ENCODE measurements around the gene IKZF4. TPM values are rescaled to one million over a fixed set of nuclear protein-coding genes. Genes with fewer than 3 reads are reported as not detected.

IKZF4 gene
- total and polyA plus RNA-seq, 2 donors (not counting 1 experiment from before 2014, with no cell fraction given) = 2.3 to 7.6 TPM

- peak; percentile 91 for ATAC-seq (ENCODE audit: low read depth)
- DNase-seq = peak; percentile 69
- peak overlapping the region; percentile 4 to 64 for H3K27ac ChIP-seq (ENCODE audit: low read length in 2 of 2)
- H3K4me1 ChIP-seq (ENCODE audit: control insufficient read depth in 2 of 2, insufficient read depth in 2 of 2, low read length in 2 of 2) = peaks cover 5 to 11% of the 10 kb centered on the region in 2 donors
- peak overlapping the region; percentile 80 for H3K27ac Mint-ChIP-seq
- H3K9ac ChIP-seq (ENCODE audit: low read length) = peak overlapping the region; percentile 73
- intact Hi-C loops (cut with micrococcal nuclease) = loop anchor here (1.0 to 2.0 kb wide), 4 partner anchors 33 to 179 kb away; partner anchors contain the start of genes DNAJC14, PA2G4 and RPS26
- H3K36me3 ChIP-seq (replicated peaks in 1 of 2; ENCODE audit: control extremely low read depth in 1 of 2, control insufficient read depth in 1 of 2, extremely low read depth in 1 of 2, insufficient read depth in 2 of 2, low read length in 1 of 2) = no peaks in the 10 kb centered on the region
- H2AFZ ChIP-seq (ENCODE audit: insufficient read depth, low read depth, low read length, poor library complexity, severe bottlenecking) = peak overlapping the region; percentile 99
- no peaks in the 10 kb centered on the region for H3K27me3 Mint-ChIP-seq
- WGBS (ENCODE audit: insufficient coverage) = 2% methylated on average over 24 of the region's 44 CpGs
- peak overlapping the region; percentile 91 for H3K4me3 Mint-ChIP-seq
- H3K27me3 ChIP-seq (replicated peaks in 1 of 4; ENCODE audit: control extremely low read depth in 1 of 4, control insufficient read depth in 3 of 4, insufficient read depth in 4 of 4, low read length in 3 of 4) = no peaks in the 10 kb centered on the region
- H3K9me3 Mint-ChIP-seq (ENCODE audit: insufficient read depth) = no peaks in the 10 kb centered on the region
- peaks cover 14% of the 10 kb centered on the region for H3K4me1 Mint-ChIP-seq
- no peaks in the 10 kb centered on the region for H4K20me1 ChIP-seq (ENCODE audit: control insufficient read depth, insufficient read depth, low read length, poor library complexity, severe bottlenecking)
- peak overlapping the region; percentile 31 to 81 (median 62) for H3K4me3 ChIP-seq (ENCODE audit: control extremely low read depth in 1 of 5, extremely low read depth in 1 of 5, insufficient read depth in 1 of 5, low read depth in 2 of 5, low read length in 4 of 5)
- ChIA-PET POLR2A (interaction anchor here (0.6 to 1.7 kb wide), 11 partner anchors 33 to 1511 kb away, joined by 3 to 10 read pairs (median 4); partner anchors contain the start of genes DGKA, ORMDL2, PA2G4 and RAB5B), CTCF (interaction anchor here (1.0 to 2.5 kb wide), 5 partner anchors 12 to 39 kb away, joined by 4 to 18 read pairs (median 4); partner anchors contain the start of gene SUOX)
- H3K9me3 ChIP-seq (ENCODE audit: control extremely low read depth in 1 of 3, control insufficient read depth in 2 of 3, insufficient read depth in 1 of 3, low read length in 2 of 3) = no peaks in the 10 kb centered on the region
- peak overlapping the region; percentile 91 for H3K4me2 ChIP-seq (replicated peaks; ENCODE audit: low read depth, low read length, poor library complexity, severe bottlenecking)
- no peak for TF ChIP-seq EZH2 (IDR thresholded peaks at IDR 0.05; ENCODE audit: borderline replicate concordance, insufficient read depth, low read depth, low read length, poor library complexity, severe bottlenecking)
- TF ChIP-seq, protein P1, sequence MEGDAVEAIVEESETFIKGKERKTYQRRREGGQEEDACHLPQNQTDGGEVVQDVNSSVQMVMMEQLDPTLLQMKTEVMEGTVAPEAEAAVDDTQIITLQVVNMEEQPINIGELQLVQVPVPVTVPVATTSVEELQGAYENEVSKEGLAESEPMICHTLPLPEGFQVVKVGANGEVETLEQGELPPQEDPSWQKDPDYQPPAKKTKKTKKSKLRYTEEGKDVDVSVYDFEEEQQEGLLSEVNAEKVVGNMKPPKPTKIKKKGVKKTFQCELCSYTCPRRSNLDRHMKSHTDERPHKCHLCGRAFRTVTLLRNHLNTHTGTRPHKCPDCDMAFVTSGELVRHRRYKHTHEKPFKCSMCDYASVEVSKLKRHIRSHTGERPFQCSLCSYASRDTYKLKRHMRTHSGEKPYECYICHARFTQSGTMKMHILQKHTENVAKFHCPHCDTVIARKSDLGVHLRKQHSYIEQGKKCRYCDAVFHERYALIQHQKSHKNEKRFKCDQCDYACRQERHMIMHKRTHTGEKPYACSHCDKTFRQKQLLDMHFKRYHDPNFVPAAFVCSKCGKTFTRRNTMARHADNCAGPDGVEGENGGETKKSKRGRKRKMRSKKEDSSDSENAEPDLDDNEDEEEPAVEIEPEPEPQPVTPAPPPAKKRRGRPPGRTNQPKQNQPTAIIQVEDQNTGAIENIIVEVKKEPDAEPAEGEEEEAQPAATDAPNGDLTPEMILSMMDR (IDR thresholded peaks at IDR 0.05) = no peak
- H3K79me2 ChIP-seq (ENCODE audit: control insufficient read depth, insufficient read depth, low read length) = no peaks in the 10 kb centered on the region
Measured at GRCh38 chr12:56007564-56008559, 13.0 kb upstream of the IKZF4 start.
